ENCODE results near the gene TLE2.

- no peak for TF ChIP-seq CTCF (IDR thresholded peaks at IDR 0.05)
- TF ChIP-seq POLR2A (IDR thresholded peaks at IDR 0.05): no peak
Measured at GRCh38 chr19:3012621-3013262, 16.3 kb downstream of the TLE2 start.
